ENCODE measurements around the gene PIK3C2G. TPM values are rescaled to one million over a fixed set of nuclear protein-coding genes. Genes with fewer than 3 reads are reported as not detected.

Gene PIK3C2G
- total RNA-seq, 2 donors from 2014 or later, result 0.57 to 0.69 TPM

DNA sequence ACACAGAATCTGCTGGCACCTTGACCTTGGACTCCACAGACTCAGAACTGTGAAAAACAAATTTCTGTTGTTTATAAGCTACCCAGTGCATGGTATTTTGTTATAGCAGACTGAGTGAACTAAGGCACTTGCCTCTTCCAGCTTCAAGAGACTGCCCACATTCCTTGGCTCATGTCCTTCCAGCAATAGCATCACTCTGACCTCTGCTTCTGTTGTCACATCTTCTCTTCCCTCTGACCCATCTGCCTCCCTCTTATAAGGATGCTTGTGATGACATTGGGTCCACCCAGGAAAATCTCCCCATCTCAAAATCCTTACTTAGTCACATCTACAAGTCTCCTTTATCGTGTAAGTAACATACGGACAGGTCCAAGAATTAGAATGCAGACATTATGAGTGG lies 200.4 kb downstream of the PIK3C2G start:
- intact Hi-C loops (cut with DNase I), result no loop called here
- no peak for DNase-seq
- H3K27ac ChIP-seq, result no peak overlapping the region

DNA sequence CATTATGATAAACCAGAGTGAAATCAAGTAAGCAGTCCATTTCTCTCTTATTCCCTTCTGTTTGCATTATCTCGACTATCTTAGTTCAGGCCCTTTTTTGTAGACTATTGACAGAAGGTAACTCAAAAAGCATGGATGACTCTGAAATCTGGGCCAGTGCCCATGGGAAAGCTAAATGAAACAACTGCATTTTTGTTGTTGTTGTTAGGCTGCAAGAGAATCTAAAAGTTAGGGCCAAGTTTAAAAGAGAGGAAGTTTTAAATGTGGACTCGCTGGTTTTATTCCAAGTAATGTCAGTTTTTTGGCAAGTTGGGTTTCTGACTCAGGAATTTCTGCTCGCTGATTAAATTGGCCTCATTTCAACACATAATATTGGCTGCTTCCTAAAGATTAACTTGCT lies 201.1 kb downstream of the PIK3C2G start:
- Histone ChIP-seq H3K4me3 (no peak overlapping the region), H3K27me3 (no peaks in the 10 kb centered on the region), H3K9me3 (no peaks in the 10 kb centered on the region), H3K4me1 (no peaks in the 10 kb centered on the region), H3K9ac (ENCODE audit: low read depth in 2 of 2, low read length in 2 of 2) (no peak overlapping the region), H3K27ac (no peak overlapping the region), H3K36me3 (no peaks in the 10 kb centered on the region)
- intact Hi-C loops (cut with DNase I), result no loop called here
- TF ChIP-seq CTCF (IDR thresholded peaks at IDR 0.05), result no peak
- DNase-seq, result no peak

More for the DNA sequence above, 200.4 kb downstream of the PIK3C2G start:
- Histone ChIP-seq H3K4me1 (no peaks in the 10 kb centered on the region), H3K9me3 (no peaks in the 10 kb centered on the region), H3K36me3 (no peaks in the 10 kb centered on the region), H3K27me3 (no peaks in the 10 kb centered on the region), H3K4me3 (no peak overlapping the region), H3K9ac (ENCODE audit: low read depth in 2 of 2, low read length in 2 of 2) (no peak overlapping the region)
- no peak for TF ChIP-seq CTCF (IDR thresholded peaks at IDR 0.05)

DNA sequence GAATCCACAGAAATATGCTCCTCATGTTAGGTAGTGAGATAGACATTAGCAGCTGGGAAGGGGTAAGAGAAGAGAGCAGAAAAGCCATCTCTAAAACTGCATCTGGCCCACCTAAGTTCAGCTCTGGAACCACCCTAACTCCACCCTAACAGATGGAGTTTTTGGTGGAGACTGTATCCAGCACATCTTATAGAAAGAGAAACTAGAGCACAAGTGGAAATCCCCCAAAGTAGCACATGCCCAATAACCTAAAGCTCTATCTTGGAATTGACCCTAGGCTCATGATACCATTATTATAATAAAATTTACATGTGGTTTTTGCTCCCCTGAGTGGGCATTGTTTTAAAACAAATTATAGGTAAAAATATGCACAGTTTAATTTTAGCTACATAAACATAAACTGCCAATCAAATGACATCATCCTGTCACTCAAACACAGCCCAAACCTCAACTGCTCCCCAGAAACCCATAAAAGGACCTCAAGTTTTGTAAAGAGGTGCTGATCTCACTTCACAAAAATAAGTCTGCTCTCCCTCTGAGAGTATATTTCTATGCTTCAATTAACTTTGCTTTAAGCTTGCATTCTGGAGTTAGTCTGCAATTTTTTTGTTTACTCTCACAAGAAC lies 206.4 kb downstream of the PIK3C2G start:
- no peak overlapping the region for H3K9ac ChIP-seq (ENCODE audit: low read depth in 2 of 2, low read length in 2 of 2)
- H3K9me3 ChIP-seq, result no peaks in the 10 kb centered on the region
- intact Hi-C loops (cut with DNase I), result no loop called here
- H3K36me3 ChIP-seq, result no peaks in the 10 kb centered on the region
- H3K4me1 ChIP-seq, result no peaks in the 10 kb centered on the region
- H3K27me3 ChIP-seq, result no peaks in the 10 kb centered on the region
- no peak for DNase-seq
- TF ChIP-seq CTCF (IDR thresholded peaks at IDR 0.05), result no peak
- no peak overlapping the region for H3K27ac ChIP-seq
- no peak overlapping the region for H3K4me3 ChIP-seq

DNA sequence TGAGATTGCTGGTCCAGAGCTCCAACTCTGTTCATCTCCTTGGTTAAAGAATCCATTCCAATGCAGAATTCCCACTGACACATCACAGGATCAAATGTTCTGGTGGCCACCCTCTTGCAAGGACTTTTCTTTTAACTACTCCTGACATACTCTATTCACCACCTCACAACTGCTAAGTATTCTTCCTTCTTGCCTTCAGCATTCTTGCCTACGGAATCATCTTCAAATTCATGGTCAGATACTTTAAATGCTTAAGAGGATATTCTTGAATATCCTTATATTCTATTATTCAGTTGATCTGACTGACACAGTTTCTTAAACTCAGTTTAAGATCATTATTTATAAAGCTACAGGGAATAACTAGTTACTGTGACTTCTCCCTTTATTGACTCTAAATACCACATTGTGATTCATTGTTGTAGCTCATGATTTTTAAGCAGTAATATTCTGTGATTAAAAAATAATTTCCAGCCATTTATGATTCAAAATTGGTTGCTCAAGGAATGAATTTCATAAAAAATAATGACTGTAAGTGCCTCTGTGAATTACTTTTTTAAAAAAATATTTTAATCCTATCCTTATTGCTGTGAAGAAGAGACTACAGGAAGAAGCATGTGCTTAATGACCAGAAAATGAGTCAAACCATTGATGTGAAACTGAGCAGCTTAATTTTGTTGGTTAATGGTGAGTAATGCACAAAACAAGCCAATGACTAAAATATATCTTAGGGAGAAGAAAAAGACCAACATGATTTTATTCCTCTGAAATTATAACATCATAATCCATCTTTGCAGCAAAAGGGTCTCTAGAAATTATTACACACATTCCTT lies 207.1 kb downstream of the PIK3C2G start:
- no peak overlapping the region for H3K4me3 ChIP-seq
- no peak for TF ChIP-seq CTCF (IDR thresholded peaks at IDR 0.05)
- no peaks in the 10 kb centered on the region for H3K9me3 ChIP-seq
- no peak overlapping the region for H3K9ac ChIP-seq (ENCODE audit: low read depth in 2 of 2, low read length in 2 of 2)
- H3K27ac ChIP-seq, result no peak overlapping the region
- H3K4me1 ChIP-seq, result no peaks in the 10 kb centered on the region
- intact Hi-C loops (cut with DNase I), result no loop called here
- H3K27me3 ChIP-seq, result no peaks in the 10 kb centered on the region
- no peak for DNase-seq
- no peaks in the 10 kb centered on the region for H3K36me3 ChIP-seq

DNA sequence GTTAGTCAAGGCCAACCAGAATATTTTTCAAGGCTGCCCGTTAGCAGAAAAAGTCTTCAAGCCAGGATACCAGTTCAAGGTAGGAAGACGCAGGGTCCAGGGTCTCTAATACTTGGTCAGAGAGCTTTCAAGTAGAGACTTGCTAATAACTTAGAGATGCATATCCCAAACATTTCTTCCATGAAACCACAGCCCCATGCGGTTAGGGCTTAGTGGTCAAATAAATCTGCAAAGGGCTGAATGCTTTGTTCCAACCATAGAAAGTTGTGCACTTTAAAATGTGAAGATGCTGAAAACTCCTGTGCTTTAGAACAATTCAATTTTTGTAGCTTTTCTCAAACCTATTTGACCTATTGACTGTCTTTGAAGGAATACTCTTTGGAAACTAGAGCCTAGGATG lies 208.9 kb downstream of the PIK3C2G start:
- Histone ChIP-seq H3K27me3 (no peaks in the 10 kb centered on the region), H3K27ac (no peak overlapping the region), H3K36me3 (no peaks in the 10 kb centered on the region), H3K4me3 (no peak overlapping the region), H3K9me3 (no peaks in the 10 kb centered on the region), H3K4me1 (no peaks in the 10 kb centered on the region), H3K9ac (ENCODE audit: low read depth in 2 of 2, low read length in 2 of 2) (no peak overlapping the region)
- intact Hi-C loops (cut with DNase I), result no loop called here
- no peak for TF ChIP-seq CTCF (IDR thresholded peaks at IDR 0.05)
- DNase-seq, result no peak
